HG03520 (cell line): ENCODE results near the gene GRB14.
A peak's percentile ranks its signal among the peaks of the same experiment; 100 is the strongest.
"Not testable (repeated sequence)": the region's sequence is repeated elsewhere in the genome, so short reads cannot be mapped to it uniquely, and the experiment has no call there.

Source experiments
- ATAC-seq: cut with Tn5 transposase; IDR thresholded peaks from one replicate; pipeline ENCODE4 v1.9.1; 2021; ENCODE audit warnings: mild to moderate bottlenecking, moderate library complexity; ENCODE audit not compliant: unreplicated experiment

Gene GRB14

GRCh38 chr2:164560902-164561301 lies 60.4 kb downstream of the GRB14 start:
- ATAC-seq, result no peak

GRCh38 chr2:164560181-164560792 lies 61.0 kb downstream of the GRB14 start:
- no peak for ATAC-seq

GRCh38 chr2:164558450-164558849 lies 62.8 kb downstream of the GRB14 start:
- ATAC-seq, result no peak

GRCh38 chr2:164554487-164554886 lies 66.8 kb downstream of the GRB14 start:
- no peak for ATAC-seq

- no peak for ATAC-seq
Observed at GRCh38 chr2:164551519-164551918, 69.8 kb downstream of the GRB14 start.

- not testable (repeated sequence) for ATAC-seq
Observed at GRCh38 chr2:164549705-164550104, 71.6 kb downstream of the GRB14 start.

- no peak for ATAC-seq
Observed at GRCh38 chr2:164545484-164545883, 75.8 kb downstream of the GRB14 start.

- ATAC-seq, result no peak
Observed at GRCh38 chr2:164542581-164543021, 78.7 kb downstream of the GRB14 start.

GRCh38 chr2:164538240-164538866 lies 82.9 kb downstream of the GRB14 start:
- ATAC-seq, result peak; percentile 78

- no peak for ATAC-seq
Observed at GRCh38 chr2:164535280-164536025, 85.8 kb downstream of the GRB14 start.

- ATAC-seq, result no peak
Observed at GRCh38 chr2:164530464-164530863, 90.8 kb downstream of the GRB14 start.

GRCh38 chr2:164523726-164524125 lies 97.6 kb downstream of the GRB14 start:
- ATAC-seq, result no peak

GRCh38 chr2:164523009-164523408 lies 98.3 kb downstream of the GRB14 start:
- no peak for ATAC-seq

GRCh38 chr2:164522561-164522981 lies 98.7 kb downstream of the GRB14 start:
- no peak for ATAC-seq

GRCh38 chr2:164515734-164516133 lies 105.5 kb downstream of the GRB14 start:
- no peak for ATAC-seq

- no peak for ATAC-seq
Observed at GRCh38 chr2:164515030-164515429, 106.3 kb downstream of the GRB14 start.

- no peak for ATAC-seq
Observed at GRCh38 chr2:164514491-164514890, 106.8 kb downstream of the GRB14 start.

- no peak for ATAC-seq
Observed at GRCh38 chr2:164512871-164513270, 108.4 kb downstream of the GRB14 start.

GRCh38 chr2:164511738-164512137 lies 109.5 kb downstream of the GRB14 start:
- no peak for ATAC-seq

- ATAC-seq, result no peak
Observed at GRCh38 chr2:164510895-164511294, 110.4 kb downstream of the GRB14 start.

- ATAC-seq, result no peak
Observed at GRCh38 chr2:164509137-164509877, 112.0 kb downstream of the GRB14 start.
